HepG2 (cell line): ENCODE data around the gene MLF1. TPM values are rescaled to one million over a fixed set of nuclear protein-coding genes. Genes with fewer than 3 reads are reported as not detected.

Experiments
- AHDC1 ChIP-seq: sonication (generic); formaldehyde crosslinking; IDR thresholded peaks from 2 replicates; pipeline ENCODE4 v1.5.1; 2020; ENCODE audit warnings: mild to moderate bottlenecking, missing genetic modification reagents, borderline replicate concordance
- CEBPB ChIP-seq: IDR thresholded peaks from 2 replicates; pipeline ENCODE4 v1.6.1; 2011; ENCODE audit warnings: low read depth, low read length, improper control_type of control experiment, borderline replicate concordance
- DDIT3 ChIP-seq: sonication (generic); formaldehyde crosslinking; IDR thresholded peaks from 2 replicates; pipeline ENCODE4 v1.4.0; 2020; ENCODE audit warnings: mild to moderate bottlenecking, missing genetic modification reagents
- FOXK1 ChIP-seq: sonication (generic); formaldehyde crosslinking; IDR thresholded peaks from 2 replicates; pipeline ENCODE4 v1.4.0; 2020; ENCODE audit warnings: low read depth, missing genetic modification reagents, borderline replicate concordance
- GABPA ChIP-seq, 2 experiments: IDR thresholded peaks; 2 replicates each; pipeline ENCODE4 v1.6.1; 2011 to 2016; ENCODE audit warnings: low read depth in 2 of 2, low read length in 1 of 2, missing biosample characterization in 1 of 2, missing genetic modification characterization in 1 of 2
- HOXA5 ChIP-seq: sonication (generic); formaldehyde crosslinking; IDR thresholded peaks from 2 replicates; pipeline ENCODE4 v1.4.0; 2020; ENCODE audit warnings: missing genetic modification reagents
- MLLT10 ChIP-seq: sonication (generic); formaldehyde crosslinking; IDR thresholded peaks from 2 replicates; pipeline ENCODE4 v1.4.0; 2020; ENCODE audit warnings: missing genetic modification reagents
- MLX ChIP-seq: IDR thresholded peaks from 2 replicates; pipeline ENCODE4 v1.6.1; 2016
- MXI1 ChIP-seq: IDR thresholded peaks from 3 replicates; pipeline ENCODE4 v1.6.1; 2012; ENCODE audit warnings: low read depth, low read length, inconsistent platforms, borderline replicate concordance
- REXO4 ChIP-seq: sonication (generic); formaldehyde crosslinking; IDR thresholded peaks from 2 replicates; pipeline ENCODE4 v1.8.0; 2022; ENCODE audit warnings: missing genetic modification reagents, mild to moderate bottlenecking, borderline replicate concordance
- SMAD3 ChIP-seq: sonication (generic); formaldehyde crosslinking; IDR thresholded peaks from 2 replicates; pipeline ENCODE4 v1.4.0; 2020; ENCODE audit warnings: missing genetic modification reagents
- SNAPC4 ChIP-seq: sonication (generic); formaldehyde crosslinking; IDR thresholded peaks from 2 replicates; pipeline ENCODE4 v1.4.0; 2020; ENCODE audit warnings: mild to moderate bottlenecking, missing genetic modification reagents
- THAP11 ChIP-seq: IDR thresholded peaks from 2 replicates; pipeline ENCODE4 v1.6.1; 2016; ENCODE audit warnings: missing biosample characterization, missing genetic modification reagents
- THAP7 ChIP-seq: sonication (generic); formaldehyde crosslinking; IDR thresholded peaks from 2 replicates; pipeline ENCODE4 v1.8.1; 2023; ENCODE audit warnings: mild to moderate bottlenecking, missing genetic modification reagents
- ZNF326 ChIP-seq: sonication (generic); formaldehyde crosslinking; IDR thresholded peaks from 2 replicates; pipeline ENCODE4 v1.4.0; 2020; ENCODE audit warnings: missing genetic modification reagents, borderline replicate concordance
- ZNF564 ChIP-seq: sonication (generic); formaldehyde crosslinking; IDR thresholded peaks from 2 replicates; pipeline ENCODE4 v1.8.1; 2023; ENCODE audit warnings: mild to moderate bottlenecking, missing genetic modification reagents
- ZNF672 ChIP-seq: sonication (generic); formaldehyde crosslinking; IDR thresholded peaks from 2 replicates; pipeline ENCODE4 v1.8.1; 2022; ENCODE audit warnings: missing genetic modification reagents
- ZNF780A ChIP-seq: sonication (generic); formaldehyde crosslinking; IDR thresholded peaks from 2 replicates; pipeline ENCODE4 v1.8.0; 2022; ENCODE audit warnings: mild to moderate bottlenecking, missing genetic modification reagents, moderate library complexity
- ZNF839 ChIP-seq: sonication (generic); formaldehyde crosslinking; IDR thresholded peaks from 2 replicates; pipeline ENCODE4 v1.4.0; 2020; ENCODE audit warnings: missing genetic modification reagents, mild to moderate bottlenecking, borderline replicate concordance
- polyA plus RNA-seq, 8 experiments: library from polyadenylated mRNA; depleted of rRNA in 3 of 8; stranded (reverse) in 7 of 8; unstranded in 1 of 8; fragments of >200 nt; fragmentation: Illumina TruSeq in 4 of 8; extraction: Trizol in 4 of 8; gene quantifications; 2 replicates each; pipeline versions ENCODE4 v1.2.1 to v1.2.3, GENCODE V29; 2011 to 2016; ENCODE audit warnings: low read depth in 4 of 8, missing spikeins in 1 of 8, mixed read lengths in 1 of 8; ENCODE audit not compliant: insufficient read depth in 1 of 8
- total RNA-seq, 5 experiments: library from RNA; depleted of rRNA; stranded (reverse); fragments of >200 nt; fragmentation: Illumina TruSeq; extraction: Trizol; gene quantifications; 2 replicates each; pipeline ENCODE4 v1.2.3, GENCODE V29; 2016; ENCODE audit warnings: low read depth in 1 of 5

The MLF1 gene
- total and polyA plus RNA-seq, 2 of the 13 experiments (the other 11 are each of a cell fraction or from before 2014, with no cell fraction given) = 0.88 to 1.0 TPM

GRCh38 chr3:158552124-158552523 is 18.9 kb upstream of the MLF1 start (continued):
- TF ChIP-seq AHDC1 = peak; percentile 65; the same call in 1 of the 2 replicates
- no peak for TF ChIP-seq ZNF564 (CRISPR knock-in tag)
- peak; percentile 32; the same call in 1 of the 2 replicates for TF ChIP-seq FOXK1
- TF ChIP-seq MLLT10 (CRISPR knock-in tag) = no peak
- TF ChIP-seq REXO4 = no peak
- no peak for TF ChIP-seq HOXA5 (CRISPR knock-in tag)
- TF ChIP-seq CEBPB = no peak
- no peak for TF ChIP-seq GABPA (IDR thresholded peaks at IDR 0.05; ENCODE audit: low read depth, low read length)
- 0 out of 2 replicates have a peak, but pooled peaks have one; percentile 27 for TF ChIP-seq GABPA (CRISPR knock-in tag; IDR thresholded peaks at IDR 0.05; ENCODE audit: low read depth)
- no peak for TF ChIP-seq THAP11 (CRISPR knock-in tag)
- no peak for TF ChIP-seq ZNF672 (CRISPR knock-in tag)
- no peak for TF ChIP-seq ZNF839 (CRISPR knock-in tag)
- TF ChIP-seq SMAD3 (CRISPR knock-in tag) = no peak
- no peak for TF ChIP-seq MLX (CRISPR knock-in tag)
- TF ChIP-seq SNAPC4 (CRISPR knock-in tag) = no peak
- no peak for TF ChIP-seq DDIT3 (CRISPR knock-in tag)
- TF ChIP-seq ZNF326 = no peak
- no peak for TF ChIP-seq THAP7 (CRISPR knock-in tag)
- TF ChIP-seq MXI1 = no peak
- no peak for TF ChIP-seq ZNF780A (CRISPR knock-in tag)
